MM.1S (cell line): ENCODE data around the gene CFB.

Experiments used
- EZH2 ChIP-seq: fragments of 300-600 bp; sonication (generic); optimal IDR thresholded peaks from 2 replicates; pipeline ENCODE3; 2017; ENCODE audit warnings: low read depth, mild to moderate bottlenecking, antibody characterized with exemption, low read length, mixed read lengths
- TF ChIP-seq, protein P1 (sequence below): fragments of 300-600 bp; sonication (generic); IDR thresholded peaks from 2 replicates; pipeline ENCODE4 v1.5.1; 2016; ENCODE audit warnings: antibody characterized with exemption, low read length, mixed read lengths

DNA sequence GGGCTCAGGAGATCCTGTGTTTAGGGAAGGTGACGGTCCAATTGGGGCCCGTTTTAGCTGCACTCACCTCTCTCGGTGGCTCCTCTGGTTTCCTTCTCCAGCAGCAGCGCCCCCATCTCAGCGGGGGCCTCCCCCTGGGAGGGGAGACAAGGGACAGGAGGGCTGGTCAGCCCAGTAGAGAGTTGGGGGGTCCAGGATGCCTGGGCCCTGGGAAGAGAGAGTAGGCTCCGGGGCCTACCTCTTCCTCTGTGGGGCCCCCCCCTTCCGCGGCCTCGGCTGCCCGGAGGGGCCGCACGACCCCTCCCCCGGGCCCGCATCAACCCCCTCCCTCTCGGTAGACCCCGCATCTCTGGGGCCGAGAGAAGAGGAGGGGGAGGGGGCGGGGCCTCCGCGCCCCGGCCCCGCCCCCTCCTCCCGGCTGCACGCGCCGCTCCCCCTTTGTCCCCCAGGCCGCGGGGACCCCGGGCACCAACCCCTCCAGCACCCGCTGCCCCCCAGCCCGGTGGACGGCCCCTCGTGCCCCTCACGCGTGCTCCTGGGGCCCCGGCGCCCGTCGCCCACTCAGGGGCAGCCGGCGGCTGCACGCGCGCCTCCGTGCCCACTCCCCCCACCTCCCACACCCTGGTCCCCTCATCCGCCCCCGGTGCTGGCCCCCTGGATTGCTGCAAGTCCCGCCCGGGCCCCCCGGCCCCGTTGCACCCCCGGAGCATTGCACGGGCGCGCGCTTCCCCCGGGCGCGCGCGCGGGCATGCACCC, 48.9 kb upstream of the CFB start:
- TF ChIP-seq, protein P1, sequence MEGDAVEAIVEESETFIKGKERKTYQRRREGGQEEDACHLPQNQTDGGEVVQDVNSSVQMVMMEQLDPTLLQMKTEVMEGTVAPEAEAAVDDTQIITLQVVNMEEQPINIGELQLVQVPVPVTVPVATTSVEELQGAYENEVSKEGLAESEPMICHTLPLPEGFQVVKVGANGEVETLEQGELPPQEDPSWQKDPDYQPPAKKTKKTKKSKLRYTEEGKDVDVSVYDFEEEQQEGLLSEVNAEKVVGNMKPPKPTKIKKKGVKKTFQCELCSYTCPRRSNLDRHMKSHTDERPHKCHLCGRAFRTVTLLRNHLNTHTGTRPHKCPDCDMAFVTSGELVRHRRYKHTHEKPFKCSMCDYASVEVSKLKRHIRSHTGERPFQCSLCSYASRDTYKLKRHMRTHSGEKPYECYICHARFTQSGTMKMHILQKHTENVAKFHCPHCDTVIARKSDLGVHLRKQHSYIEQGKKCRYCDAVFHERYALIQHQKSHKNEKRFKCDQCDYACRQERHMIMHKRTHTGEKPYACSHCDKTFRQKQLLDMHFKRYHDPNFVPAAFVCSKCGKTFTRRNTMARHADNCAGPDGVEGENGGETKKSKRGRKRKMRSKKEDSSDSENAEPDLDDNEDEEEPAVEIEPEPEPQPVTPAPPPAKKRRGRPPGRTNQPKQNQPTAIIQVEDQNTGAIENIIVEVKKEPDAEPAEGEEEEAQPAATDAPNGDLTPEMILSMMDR, result no peak
- no peak for TF ChIP-seq EZH2
